GM19351 (cell line): ENCODE data around the gene ARHGEF40.

Source experiments
- ATAC-seq: cut with Tn5 transposase; IDR thresholded peaks from one replicate; pipeline ENCODE4 v1.9.1; 2021; ENCODE audit warnings: mild to moderate bottlenecking, moderate library complexity; ENCODE audit not compliant: unreplicated experiment

Gene ARHGEF40

DNA sequence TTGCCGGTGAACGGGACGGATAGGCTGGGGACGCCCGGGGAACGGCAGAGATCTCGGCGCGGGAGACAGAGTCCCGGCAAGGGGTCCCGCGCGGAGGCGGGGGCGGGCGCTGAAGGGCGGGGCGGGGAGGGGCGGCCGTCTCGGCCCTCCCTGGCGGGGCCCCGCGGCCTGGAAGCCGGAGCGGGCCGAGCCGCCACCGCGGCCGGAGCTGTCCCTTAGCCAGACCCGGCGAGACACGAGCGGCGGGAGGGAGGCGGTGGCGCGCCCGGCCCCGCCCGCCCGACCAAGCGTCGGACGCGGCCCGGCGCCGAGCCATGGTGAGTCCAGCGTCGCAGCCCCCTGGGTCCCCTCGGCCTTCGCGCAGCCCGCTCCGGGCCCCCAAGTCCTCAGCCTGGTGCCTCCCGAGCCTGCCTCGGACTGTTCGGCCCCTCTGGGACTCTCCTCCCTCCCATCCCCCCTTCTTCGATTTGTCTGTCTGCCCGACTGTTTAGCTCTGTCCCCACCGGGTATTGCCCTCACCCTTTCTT, at the start of gene ARHGEF40:
Gene ARHGEF40 (plus strand): TSS at position 222 of the 527 bp plus-strand sequence. CDS start 93 bp downstream, at position 315.
- ATAC-seq: no peak

DNA sequence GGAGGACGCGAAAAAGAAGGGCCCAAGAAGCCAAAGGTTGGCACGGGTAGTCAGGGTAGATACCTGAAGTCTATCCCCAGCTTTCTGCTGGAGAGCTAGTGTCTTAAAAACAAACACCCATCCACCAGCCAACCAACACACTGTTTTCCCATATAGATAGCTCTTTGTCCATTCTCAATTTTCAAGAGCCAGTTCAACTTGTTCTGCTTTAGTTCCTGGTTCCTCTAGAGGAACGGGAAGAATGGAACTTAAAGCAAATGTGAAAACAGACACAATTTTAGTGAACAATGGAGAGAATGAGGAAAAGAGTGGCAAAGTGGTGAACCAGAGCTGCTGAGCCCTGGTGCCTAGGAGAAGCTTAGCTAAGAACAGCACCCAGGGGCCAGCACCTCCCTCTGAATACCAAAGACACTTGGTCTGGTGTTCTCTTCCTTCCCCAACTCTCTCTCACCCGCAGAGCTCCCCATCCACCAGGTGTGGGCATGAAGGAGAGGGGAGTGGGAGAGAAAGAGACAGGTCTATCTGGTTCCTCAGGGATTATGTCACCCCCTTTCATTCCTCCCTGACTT, 49.0 kb upstream of the ARHGEF40 start:
- ATAC-seq: no peak

DNA sequence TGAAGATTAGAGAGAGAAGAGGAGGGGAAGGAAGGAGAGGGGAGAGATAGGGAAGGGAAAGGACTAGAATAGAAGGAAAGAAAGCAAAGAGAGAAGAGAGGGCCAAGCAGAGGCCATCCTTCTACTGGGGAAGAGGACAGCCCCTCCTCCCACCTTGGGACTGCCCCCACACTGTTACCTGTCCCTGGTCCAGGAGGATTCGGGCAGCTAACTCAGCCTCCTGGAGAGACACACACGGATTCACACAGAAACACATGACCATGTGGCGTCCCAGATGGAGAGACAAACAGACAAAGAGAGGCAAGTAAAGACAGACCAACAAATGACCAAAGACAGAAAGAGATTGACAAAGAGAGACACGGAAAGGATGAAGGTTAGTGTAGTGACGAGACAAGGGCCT, 47.4 kb upstream of the ARHGEF40 start:
- no peak for ATAC-seq

DNA sequence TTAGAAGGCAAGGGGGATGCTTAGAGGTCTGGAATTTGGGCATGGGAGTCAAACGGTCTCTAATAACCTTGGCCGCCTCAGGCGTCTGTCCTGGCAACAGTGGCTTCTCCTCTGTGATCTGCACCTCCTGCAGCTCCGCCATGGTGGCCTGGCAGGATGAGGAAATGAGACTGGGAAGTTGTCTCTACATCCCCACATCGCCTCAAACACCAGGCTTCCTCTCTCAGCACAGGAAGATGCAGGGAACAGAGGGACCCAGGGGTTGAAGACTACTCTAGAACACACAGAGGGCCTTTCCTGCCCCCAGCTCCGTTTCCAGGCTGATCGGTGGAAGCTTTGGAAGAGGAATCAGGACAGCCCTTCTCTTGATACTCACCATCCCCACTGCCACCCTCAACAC, 46.9 kb upstream of the ARHGEF40 start:
- ATAC-seq: no peak

DNA sequence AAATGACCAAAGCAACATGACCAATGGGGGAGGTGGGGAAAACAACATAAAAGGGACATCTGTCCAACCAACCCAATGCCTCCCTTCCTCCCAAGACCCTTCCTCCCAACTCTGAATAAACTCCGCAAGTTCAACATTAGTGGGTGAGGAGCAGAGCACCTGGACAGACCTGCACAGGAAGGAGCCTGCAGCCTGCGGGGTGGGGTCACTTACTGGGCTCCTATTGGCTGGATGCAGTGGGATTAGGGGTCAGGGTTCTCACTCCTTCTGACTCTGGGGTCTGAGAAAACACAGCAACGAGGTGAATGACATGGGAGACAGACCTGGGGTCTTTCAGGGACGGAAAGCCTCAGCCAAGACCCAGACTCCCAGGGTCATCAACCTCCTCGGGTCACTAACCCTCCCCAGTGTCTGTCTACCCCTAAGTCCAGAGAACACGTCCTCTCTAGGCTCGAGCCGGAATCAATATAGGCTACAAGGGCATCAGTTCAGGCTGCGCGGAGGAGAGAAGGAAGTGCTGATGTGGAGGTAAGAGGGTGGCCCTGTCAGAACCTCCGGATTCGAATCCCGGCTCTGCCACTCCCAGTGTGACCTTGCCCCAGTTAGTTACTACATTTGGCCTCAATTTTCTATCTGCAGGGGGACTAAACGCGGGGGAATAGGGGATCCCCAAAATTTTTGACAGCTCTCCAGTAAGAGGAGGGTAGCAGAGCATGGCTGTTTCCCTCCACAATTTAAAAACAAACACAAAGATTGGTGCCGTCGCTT, 46.1 kb upstream of the ARHGEF40 start:
- ATAC-seq: no peak

DNA sequence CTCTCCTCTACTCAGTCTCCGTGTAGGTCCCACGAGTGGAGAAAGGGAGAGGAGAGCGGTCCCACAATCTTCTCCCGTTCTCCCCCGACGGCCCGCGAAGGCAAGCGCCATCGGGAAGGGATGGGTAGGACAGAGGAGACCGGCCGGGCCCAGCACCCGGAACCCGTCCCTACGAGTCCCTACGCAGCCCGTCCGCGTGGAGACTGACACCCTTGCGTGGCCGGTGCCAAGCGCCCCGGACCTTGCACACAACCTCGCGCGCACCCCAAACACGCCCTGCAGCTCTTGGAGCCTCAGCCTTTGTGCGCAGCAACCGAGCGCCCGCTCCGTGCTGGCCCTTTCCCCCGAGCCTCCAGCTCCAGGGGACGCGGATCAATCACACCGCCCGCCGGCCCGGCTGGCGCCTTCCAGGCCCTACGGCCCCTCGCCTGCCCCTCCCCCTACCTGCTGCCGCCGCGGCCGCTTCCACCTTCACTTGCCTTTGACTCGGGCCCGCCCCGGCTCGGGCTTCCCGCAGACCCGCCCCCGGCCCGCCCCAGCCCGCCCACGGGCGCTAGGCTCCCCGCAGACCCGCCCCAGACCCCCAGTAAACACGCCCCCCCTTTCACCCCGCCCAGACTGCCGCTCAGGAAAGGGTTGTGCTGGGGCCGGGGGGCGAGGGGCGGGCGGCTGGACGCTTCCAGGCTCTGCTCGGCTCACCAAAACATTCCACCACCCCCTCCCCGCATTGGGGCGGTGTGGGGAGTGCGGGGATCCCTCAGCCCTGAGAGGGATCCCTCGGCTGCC, 45.3 kb upstream of the ARHGEF40 start, which contains the start of gene NDRG2:
Gene NDRG2 (minus strand): TSS at position 477 of the 786 bp plus-strand sequence. CDS start 1,746 bp downstream, outside the sequence.
- ATAC-seq: no peak

DNA sequence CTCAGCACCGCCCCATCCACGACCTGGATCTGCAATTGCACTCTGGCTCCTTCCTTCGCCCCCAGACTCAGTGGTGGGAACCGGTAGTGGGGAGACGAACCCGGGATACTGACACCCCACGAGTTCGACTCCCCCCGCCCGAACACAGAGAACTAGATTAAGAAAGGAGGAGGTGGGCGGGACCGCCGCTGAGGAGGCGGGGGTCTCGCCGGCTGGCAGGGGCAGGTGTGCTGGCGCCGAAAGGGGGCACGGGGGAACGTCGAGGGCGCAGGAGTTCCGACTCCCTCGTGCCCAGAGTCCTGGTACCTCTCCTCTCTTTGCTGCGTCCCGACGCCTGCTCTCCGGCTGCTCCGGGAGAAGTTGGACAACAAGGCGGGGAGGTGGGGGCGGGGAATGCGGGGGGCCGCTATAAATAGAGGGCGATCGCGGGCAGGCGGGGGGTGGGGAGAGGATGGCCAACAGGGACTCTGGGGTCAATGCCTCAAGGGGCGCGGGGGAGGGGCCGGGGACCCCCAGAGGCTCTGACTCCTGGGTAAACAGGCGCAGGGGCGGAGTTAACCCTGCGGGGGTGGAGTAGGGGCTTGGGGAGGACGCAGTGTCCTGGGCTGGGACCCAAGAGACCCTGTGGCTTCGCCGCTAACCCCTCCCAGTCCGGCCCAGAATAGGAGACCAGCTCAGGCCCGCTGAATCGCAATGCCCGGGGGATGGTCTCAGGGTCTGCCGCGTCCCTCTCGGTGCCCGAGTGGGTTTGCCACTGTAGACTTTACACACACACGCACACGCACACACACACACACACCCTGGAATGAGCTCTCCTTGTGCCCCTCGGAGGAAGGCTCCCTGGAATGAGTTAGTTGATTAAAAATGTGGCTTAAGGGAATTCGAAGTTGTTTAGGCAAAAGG, 44.5 kb upstream of the ARHGEF40 start:
- ATAC-seq: no peak

DNA sequence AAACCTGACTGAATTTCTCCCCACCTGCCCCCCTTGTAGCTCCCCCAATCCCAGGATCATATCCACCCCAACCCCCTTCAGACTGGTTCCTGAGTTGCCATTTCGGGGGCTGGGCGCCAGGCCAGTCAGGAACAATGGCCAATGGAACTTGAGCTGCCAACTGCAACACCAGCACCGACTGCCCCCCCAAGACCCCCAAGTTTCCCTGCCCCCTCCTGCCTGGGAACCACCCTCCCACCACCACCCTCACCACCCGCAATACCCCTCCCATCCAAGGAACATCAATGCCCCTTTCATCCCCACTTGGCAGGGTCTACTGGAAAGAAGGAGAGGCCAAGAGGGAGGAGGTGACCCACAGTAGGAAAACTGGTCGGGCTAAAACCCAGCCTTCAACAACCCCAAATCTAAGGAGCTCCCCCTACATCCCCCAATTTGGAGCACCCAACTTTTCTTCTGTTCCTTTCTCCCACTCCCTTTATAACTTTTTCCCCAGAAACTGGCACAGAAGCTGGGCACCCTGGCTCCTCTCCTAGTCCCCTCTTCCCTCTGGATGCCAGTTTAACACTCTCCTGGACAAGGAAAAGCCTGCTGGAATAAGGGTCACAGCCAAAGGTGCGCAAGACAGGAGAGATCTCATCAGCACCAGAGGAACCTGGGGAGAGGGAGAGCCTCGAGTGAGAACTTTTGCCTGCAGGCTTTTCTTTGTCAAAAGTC, 43.7 kb upstream of the ARHGEF40 start:
- ATAC-seq: no peak

DNA sequence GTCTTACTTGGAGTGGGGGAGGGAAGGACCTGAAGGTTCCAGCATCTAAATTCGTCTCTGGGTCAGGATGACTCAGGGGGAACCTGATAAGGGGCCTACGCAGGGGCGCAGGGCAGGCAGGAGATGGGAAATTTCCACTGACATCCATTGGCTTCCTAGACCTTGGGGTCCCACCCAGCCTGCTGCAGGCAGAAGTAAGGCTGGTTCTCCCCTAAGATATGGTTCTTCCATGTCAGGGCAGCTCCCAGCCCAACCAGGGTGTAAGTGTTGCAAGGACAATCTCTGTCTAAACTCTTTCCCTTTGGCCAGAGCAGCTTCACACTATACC, 43.2 kb upstream of the ARHGEF40 start:
- no peak for ATAC-seq

DNA sequence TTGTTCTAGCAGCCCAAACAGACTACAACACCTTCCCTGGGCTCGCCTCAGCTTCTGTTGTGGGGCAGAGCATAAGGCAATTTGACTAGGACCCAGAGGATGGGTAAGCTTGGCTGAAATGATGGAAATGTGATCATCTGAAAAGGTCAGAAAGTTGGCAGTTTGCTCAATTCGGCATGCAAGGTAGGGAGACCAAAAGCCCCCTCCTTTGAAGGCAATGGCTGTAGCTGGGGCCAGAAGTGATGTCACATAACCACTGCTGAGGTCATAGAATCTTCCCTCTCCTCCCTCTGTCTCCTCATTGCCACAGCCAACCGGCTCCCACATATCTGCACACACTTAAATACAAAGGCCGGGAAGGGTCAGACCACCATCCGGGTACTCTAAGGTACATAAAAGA, 40.2 kb upstream of the ARHGEF40 start, which contains the start of gene TPPP2:
Gene TPPP2 (plus strand): TSS at position 301 of the 400 bp plus-strand sequence. CDS start 365 bp downstream, outside the sequence.
- no peak for ATAC-seq

DNA sequence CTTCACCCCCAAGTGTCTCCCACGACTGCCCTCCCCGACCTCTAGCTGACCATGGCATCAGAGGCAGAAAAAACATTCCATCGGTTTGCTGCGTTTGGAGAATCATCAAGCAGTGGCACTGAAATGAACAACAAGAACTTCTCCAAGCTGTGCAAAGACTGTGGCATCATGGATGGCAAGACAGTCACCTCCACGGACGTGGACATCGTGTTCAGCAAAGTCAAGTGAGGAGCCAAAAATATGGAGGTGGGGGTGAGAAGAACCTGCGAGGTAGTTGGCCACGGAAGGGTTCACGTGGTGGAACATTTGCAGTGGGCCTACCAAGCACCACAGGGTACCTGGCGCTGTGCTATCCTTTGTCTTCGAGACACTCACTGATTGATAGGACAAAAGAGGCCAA, 39.6 kb upstream of the ARHGEF40 start:
- ATAC-seq: no peak

DNA sequence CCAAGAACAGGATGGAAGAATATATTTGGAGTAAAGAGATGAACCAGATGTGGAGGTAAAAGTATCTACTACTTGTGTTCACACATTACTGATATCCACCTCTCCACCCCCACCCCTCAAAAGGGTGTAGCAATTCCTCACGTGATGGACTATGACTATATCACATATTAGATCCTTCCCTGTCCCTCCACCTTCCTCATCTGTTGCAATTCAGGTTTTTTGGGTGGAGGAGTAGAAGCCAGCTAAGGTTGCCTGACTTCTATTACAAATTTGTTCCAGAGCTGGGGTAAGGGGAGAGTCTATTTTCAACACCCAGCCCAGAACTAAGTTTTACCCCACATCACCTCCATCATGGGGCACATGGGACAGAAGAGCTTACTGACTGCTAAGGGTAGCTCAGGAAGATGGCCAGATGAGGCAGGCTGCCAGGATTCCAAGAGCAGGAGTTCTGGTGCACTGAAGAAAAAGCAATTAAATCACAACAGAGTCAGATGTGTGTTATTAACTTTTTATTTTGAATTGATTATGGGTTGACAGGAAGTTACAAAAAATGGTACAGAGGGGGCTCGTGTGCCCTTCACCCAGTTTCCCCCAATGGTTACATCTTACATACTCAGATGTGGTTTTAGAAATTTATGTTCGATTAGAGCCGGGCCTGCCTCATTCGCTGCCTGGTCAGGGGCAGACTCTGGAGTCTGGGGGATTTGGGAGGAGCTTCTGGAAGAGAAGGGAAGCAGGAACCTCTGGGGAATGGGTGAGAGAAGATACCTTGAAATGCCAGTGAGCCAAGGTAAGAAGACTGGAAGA, 37.6 kb upstream of the ARHGEF40 start:
- no peak for ATAC-seq

DNA sequence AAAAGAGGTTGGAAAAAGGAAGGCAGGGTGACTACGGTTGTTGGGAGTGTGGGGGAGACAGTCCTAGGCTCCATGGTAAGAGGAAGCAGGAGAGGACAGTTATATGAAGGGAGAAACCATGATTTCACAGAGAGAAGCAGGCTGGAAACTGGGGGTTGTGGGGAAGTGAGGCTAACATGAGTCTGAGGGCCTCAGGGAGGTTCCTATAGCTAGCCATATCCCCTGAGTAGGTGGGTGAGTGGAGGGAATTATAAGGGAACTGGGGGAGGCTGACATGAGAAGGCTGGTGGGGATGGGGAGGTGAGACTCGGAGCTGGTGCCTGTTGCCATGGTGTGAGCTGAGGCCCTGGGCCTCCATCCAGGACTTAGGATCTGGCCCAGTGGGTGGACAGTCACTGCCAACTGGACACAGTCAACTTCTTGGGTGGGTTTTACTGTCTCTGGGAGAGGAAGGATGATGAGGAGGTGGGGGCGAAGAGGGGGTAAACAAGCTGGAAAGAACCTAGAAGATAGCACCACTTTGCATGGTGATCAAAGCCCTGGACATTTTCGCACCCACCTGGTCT, 36.9 kb upstream of the ARHGEF40 start:
- no peak for ATAC-seq

DNA sequence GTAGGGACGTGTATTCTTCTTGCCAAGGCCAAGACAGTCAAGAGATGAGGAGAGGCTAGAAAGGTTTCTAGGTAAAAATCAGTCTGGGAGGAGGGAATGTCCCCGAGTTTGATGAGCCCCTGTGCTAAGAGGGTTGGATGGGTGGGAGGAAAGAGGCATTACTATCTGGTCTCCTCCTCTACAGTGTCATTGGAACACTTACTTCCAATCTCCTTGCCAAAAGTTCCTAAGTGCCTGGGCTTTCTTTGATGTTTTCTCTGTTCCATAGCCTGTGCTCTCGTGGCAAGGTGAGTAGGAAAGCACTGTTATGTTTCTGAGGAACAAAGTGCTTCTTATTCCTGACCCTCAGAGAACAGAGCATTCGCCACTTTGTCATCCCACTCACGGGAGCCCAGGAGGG, 35.4 kb upstream of the ARHGEF40 start, which contains the start of gene RNASE13:
Gene RNASE13 (minus strand): TSS at position 101 of the 400 bp plus-strand sequence. CDS start 519 bp downstream, outside the sequence.
- ATAC-seq: no peak

DNA sequence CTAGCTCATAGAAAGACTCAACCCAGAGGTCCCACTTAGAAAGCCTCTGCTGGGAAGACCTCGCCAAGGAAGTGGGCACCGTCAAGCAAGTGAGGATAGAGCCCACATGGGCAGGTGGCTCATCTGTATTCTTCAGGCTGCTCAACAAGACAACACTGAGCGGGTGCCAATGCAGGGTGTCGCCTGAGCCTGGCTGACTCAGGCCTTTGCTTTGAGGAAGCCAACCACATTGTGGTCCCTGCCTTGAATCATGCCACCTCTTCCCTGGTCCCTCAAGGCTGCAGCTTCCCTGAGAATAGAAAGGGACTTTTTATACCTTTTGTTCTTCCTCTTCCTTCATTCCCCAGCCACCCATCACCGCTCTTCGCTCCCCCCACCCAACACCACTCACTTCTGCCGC, 33.4 kb upstream of the ARHGEF40 start:
- no peak for ATAC-seq

DNA sequence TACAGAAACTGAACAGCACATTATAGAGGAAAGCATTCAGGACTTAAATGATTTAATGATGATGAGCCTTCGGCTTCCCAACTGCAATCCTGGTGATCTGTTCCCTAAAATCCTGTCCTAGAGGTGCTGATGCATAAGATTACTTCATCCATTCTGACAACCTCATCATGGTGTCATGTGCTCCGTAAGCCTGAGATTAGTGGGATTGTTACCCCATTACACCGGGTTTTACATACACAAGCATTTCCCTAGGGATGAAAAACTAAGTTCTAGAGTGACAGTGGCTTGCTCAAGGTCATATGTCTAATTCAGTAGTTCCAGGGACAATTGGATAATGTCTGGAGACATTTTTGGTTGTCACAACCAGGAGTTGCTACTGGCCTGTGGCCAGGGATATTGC, 32.9 kb upstream of the ARHGEF40 start:
- no peak for ATAC-seq

DNA sequence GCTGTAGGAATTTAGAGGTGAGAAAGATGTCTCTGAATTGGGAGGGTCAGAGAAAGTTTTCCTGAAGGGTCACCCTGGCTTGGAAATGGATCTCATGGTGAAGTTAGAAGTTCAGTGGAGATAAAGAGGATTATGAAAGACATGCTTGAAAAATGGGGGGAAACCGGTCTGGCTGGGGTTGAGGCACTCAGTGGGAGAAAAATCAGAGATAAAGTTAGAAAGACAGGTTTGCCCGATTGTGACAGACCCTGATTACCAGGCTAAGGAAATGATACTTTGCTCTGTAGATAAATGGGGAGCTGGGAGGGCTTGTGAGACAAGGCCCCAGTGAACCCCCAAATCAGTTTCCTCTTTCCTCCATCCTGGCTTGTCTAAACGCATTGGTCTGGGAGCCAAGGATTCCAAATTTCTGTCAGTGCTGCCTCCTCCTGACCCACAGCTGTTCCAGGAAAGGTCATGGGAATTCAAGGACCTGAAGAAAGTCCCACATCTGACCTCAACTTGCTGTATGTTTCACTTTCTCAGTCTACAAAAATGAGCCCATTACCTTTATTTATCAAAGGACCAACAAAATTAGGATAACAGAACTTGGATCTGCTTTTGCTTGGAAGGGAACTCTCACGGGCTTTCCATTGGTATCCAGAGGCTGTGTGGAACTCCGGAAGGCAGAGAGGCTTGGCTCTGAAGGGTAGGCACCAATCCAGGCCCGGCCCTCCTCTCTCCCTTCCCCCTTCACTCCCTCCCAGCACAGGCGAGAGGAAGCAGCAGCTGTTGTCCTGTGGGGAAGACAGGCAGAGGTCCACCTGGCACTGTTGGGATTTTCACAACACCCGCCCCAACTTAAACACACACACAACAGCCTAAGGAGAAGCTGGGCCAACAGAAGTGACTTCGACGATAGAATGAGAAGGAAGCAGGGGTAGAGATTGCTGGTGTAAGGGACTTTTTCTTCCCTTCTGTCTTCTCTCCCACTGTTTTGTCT, 31.4 kb upstream of the ARHGEF40 start:
- no peak for ATAC-seq
